H9 (cell line): ENCODE data around the gene IRAK1. TPM values are rescaled to one million over a fixed set of nuclear protein-coding genes. Genes with fewer than 3 reads are reported as not detected.

ENCODE experiments used
- DNase-seq: peaks from one replicate; pipeline ENCODE4 v3.0.0-alpha.2; 2017
- H2AFZ ChIP-seq: one replicate; pipeline ENCODE4 v1.6.1; 2013; ENCODE audit warnings: mild to moderate bottlenecking, low read length, control low read depth, moderate library complexity
- H2AK5ac ChIP-seq: 2 replicates; pipeline ENCODE4 v1.6.1; 2013; ENCODE audit warnings: low read length, control low read depth, mixed read lengths; ENCODE audit not compliant: insufficient read length
- H2BK120ac ChIP-seq: one replicate; pipeline ENCODE4 v1.6.1; 2013; ENCODE audit warnings: low read depth, mild to moderate bottlenecking, low read length, control low read depth, inconsistent platforms; ENCODE audit not compliant: poor library complexity, severe bottlenecking
- H2BK12ac ChIP-seq: 2 replicates; pipeline ENCODE4 v1.6.1; 2013; ENCODE audit warnings: low read length, control low read depth, mixed read lengths, low read depth; ENCODE audit not compliant: insufficient read length
- H2BK15ac ChIP-seq: 2 replicates; pipeline ENCODE4 v1.6.1; 2013; ENCODE audit warnings: low read depth, low read length, control low read depth
- H2BK20ac ChIP-seq: one replicate; pipeline ENCODE4 v1.6.1; 2013; ENCODE audit warnings: low read depth, mild to moderate bottlenecking, low read length, control low read depth, inconsistent platforms; ENCODE audit not compliant: poor library complexity, severe bottlenecking
- H2BK5ac ChIP-seq: 2 replicates; pipeline ENCODE4 v1.6.1; 2013; ENCODE audit warnings: low read length, control low read depth, mixed read lengths; ENCODE audit not compliant: insufficient read length
- H3K14ac ChIP-seq: 2 replicates; pipeline ENCODE4 v1.6.1; 2013; ENCODE audit warnings: low read length, control low read depth; ENCODE audit not compliant: insufficient read depth
- H3K18ac ChIP-seq: 2 replicates; pipeline ENCODE4 v1.6.1; 2013; ENCODE audit warnings: low read depth, mild to moderate bottlenecking, mixed read lengths, low read length, control low read depth; ENCODE audit not compliant: insufficient read length
- H3K23ac ChIP-seq: 2 replicates; pipeline ENCODE4 v1.6.1; 2013; ENCODE audit warnings: low read length, control low read depth, mixed read lengths, low read depth; ENCODE audit not compliant: insufficient read length
- H3K23me2 ChIP-seq: 2 replicates; pipeline ENCODE4 v1.6.1; 2013; ENCODE audit warnings: low read depth, mild to moderate bottlenecking, mixed read lengths, low read length, control low read depth; ENCODE audit not compliant: insufficient read length, poor library complexity, severe bottlenecking
- H3K27ac ChIP-seq: 2 replicates; pipeline ENCODE4 v1.5.1; 2013; ENCODE audit warnings: low read length, control low read depth, mixed read lengths, low read depth; ENCODE audit not compliant: insufficient read length
- H3K27me3 ChIP-seq: 2 replicates; pipeline ENCODE4 v1.6.1; 2013; ENCODE audit warnings: low read length, control low read depth, inconsistent platforms; ENCODE audit not compliant: insufficient read depth
- H3K4ac ChIP-seq: 2 replicates; pipeline ENCODE4 v1.6.1; 2013; ENCODE audit warnings: low read depth, mild to moderate bottlenecking, control low read depth, inconsistent platforms, low read length, moderate library complexity
- H3K4me1 ChIP-seq: 2 replicates; pipeline ENCODE4 v1.6.1; 2013; ENCODE audit warnings: low read length, control low read depth, inconsistent platforms; ENCODE audit not compliant: insufficient read depth
- H3K4me2 ChIP-seq: 2 replicates; pipeline ENCODE4 v1.6.1; 2013; ENCODE audit warnings: low read length, control low read depth, mixed read lengths; ENCODE audit not compliant: insufficient read length, insufficient read depth
- H3K56ac ChIP-seq: 2 replicates; pipeline ENCODE4 v1.6.1; 2013; ENCODE audit warnings: low read depth, mild to moderate bottlenecking, mixed read lengths, low read length, control low read depth; ENCODE audit not compliant: insufficient read length
- H3K79me1 ChIP-seq: 2 replicates; pipeline ENCODE4 v1.6.1; 2013; ENCODE audit warnings: low read depth, mild to moderate bottlenecking, moderate library complexity, low read length, control low read depth, inconsistent platforms; ENCODE audit not compliant: insufficient read depth, poor library complexity, severe bottlenecking
- H3K79me2 ChIP-seq: 2 replicates; pipeline ENCODE4 v1.6.1; 2013; ENCODE audit warnings: low read length, control low read depth, inconsistent platforms; ENCODE audit not compliant: insufficient read depth
- H3K9ac ChIP-seq: 2 replicates; pipeline ENCODE4 v1.6.1; 2013; ENCODE audit warnings: low read length, control low read depth, mixed read lengths; ENCODE audit not compliant: insufficient read length; ENCODE audit errors: extremely low read depth
- H3K9me3 ChIP-seq: one replicate; pipeline ENCODE4 v1.6.1; 2013; ENCODE audit warnings: low read depth, low read length, inconsistent platforms; ENCODE audit not compliant: control insufficient read depth
- H3T11ph ChIP-seq: one replicate; pipeline ENCODE4 v1.6.1; 2013; ENCODE audit warnings: mild to moderate bottlenecking, low read length, control low read depth, inconsistent platforms
- H4K20me1 ChIP-seq: one replicate; pipeline ENCODE4 v1.6.1; 2013; ENCODE audit not compliant: control insufficient read depth, insufficient read length, insufficient read depth
- H4K5ac ChIP-seq: 2 replicates; pipeline ENCODE4 v1.6.1; 2013; ENCODE audit warnings: low read depth, mild to moderate bottlenecking, mixed read lengths, low read length, control low read depth; ENCODE audit not compliant: insufficient read length
- H4K8ac ChIP-seq: replicated peaks from 2 replicates; pipeline ENCODE4 v1.6.1; 2013; ENCODE audit warnings: low read length, control low read depth, mixed read lengths, low read depth; ENCODE audit not compliant: insufficient read length
- H4K91ac ChIP-seq: 2 replicates; pipeline ENCODE4 v1.6.1; 2013; ENCODE audit warnings: low read depth, mild to moderate bottlenecking, moderate library complexity, mixed read lengths, low read length, control low read depth; ENCODE audit not compliant: insufficient read length
- H3K27ac Mint-ChIP-seq, 3 experiments: 2 replicates in 2 of 3; 3 replicates in 1 of 3; pipeline ENCODE4 v1.8.0; 2020 to 2021; ENCODE audit warnings: mixed read lengths in 3 of 3, mild to moderate bottlenecking in 1 of 3, moderate library complexity in 1 of 3
- H3K27me3 Mint-ChIP-seq: 2 replicates; pipeline ENCODE4 v1.8.0; 2021; ENCODE audit warnings: low read depth, mild to moderate bottlenecking, moderate library complexity, mixed read lengths
- H3K36me3 Mint-ChIP-seq, 3 experiments: 2 replicates in 2 of 3; 3 replicates in 1 of 3; pipeline ENCODE4 v1.8.0; 2020 to 2021; ENCODE audit warnings: low read depth in 3 of 3, mixed read lengths in 3 of 3; ENCODE audit not compliant: insufficient read depth in 1 of 3
- H3K4me1 Mint-ChIP-seq, 2 experiments: 2 replicates each; pipeline ENCODE4 v1.8.0; 2020; ENCODE audit warnings: mixed read lengths in 2 of 2
- H3K4me3 Mint-ChIP-seq, 2 experiments: 2 replicates in 1 of 2; 3 replicates in 1 of 2; pipeline ENCODE4 v1.8.0; 2020 to 2021; ENCODE audit warnings: mild to moderate bottlenecking in 2 of 2, mixed read lengths in 2 of 2, moderate library complexity in 1 of 2
- H3K9me3 Mint-ChIP-seq, 2 experiments: 2 replicates in 1 of 2; 3 replicates in 1 of 2; pipeline ENCODE4 v1.8.0; 2020; ENCODE audit warnings: mild to moderate bottlenecking in 2 of 2, mixed read lengths in 2 of 2, moderate library complexity in 1 of 2
- WGBS: extraction: QIAGEN DNeasy Blood & Tissue Kit; methylation state at CpG from one replicate; pipeline ENCODE4 v1.1.7; 2013; ENCODE audit warnings: missing lambda C conversion rate, low lambda C conversion rate, mixed read lengths; ENCODE audit not compliant: insufficient read length; ENCODE audit errors: extremely low coverage; 5-methylcytosine and 5-hydroxymethylcytosine counted together
- total RNA-seq: library from RNA; stranded (reverse); gene quantifications from 2 replicates; pipeline ENCODE4 v1.2.1, GENCODE V29; 2021
- TF ChIP-seq, protein P1 (sequence below): fragments of 200-600 bp; sonication (generic); conservative IDR thresholded peaks from 3 replicates; pipeline ENCODE4 v1.8.0; 2021; ENCODE audit warnings: antibody characterized with exemption, mild to moderate bottlenecking

Gene IRAK1
- total RNA-seq, 1 experiment from 2014 or later = 98.4 TPM

GRCh38 chrX:154018518-154019060, 1.1 kb downstream of the IRAK1 start:
- no peaks in the 10 kb centered on the region for H3K27me3 Mint-ChIP-seq
- H3K27ac Mint-ChIP-seq = no peak overlapping the region; a peak in 1 of 7 replicates
- no CpG with 5 or more reads among the region's 15 CpGs for WGBS
- Histone ChIP-seq H3K79me2 (no peaks in the 10 kb centered on the region), H3K4me1 (no peaks in the 10 kb centered on the region), H2BK120ac (no peak overlapping the region), H2AFZ (no peak overlapping the region), H4K20me1 (peaks cover 5% of the 10 kb centered on the region), H4K91ac (no peak overlapping the region), H3K4ac (no peak overlapping the region), H4K5ac (no peak overlapping the region), H3K79me1 (no peaks in the 10 kb centered on the region), H3K27me3 (no peaks in the 10 kb centered on the region), H4K8ac (no peak overlapping the region), H3K9me3 (no peaks in the 10 kb centered on the region), H2BK20ac (no peak overlapping the region), H2BK15ac (no peak overlapping the region), H2AK5ac (no peak overlapping the region), H3K18ac (no peak overlapping the region), H3T11ph (no peak overlapping the region), H3K23ac (no peak overlapping the region), H3K56ac (no peak overlapping the region), H3K23me2 (peaks cover 9% of the 10 kb centered on the region), H3K14ac (no peak overlapping the region; the same call in 1 of the 2 replicates), H3K27ac (no peak overlapping the region), H3K9ac (no peak overlapping the region), H3K4me2 (no peak overlapping the region), H2BK12ac (no peak overlapping the region), H2BK5ac (no peak overlapping the region)
- no peak for DNase-seq
- peaks cover 18 to 34% of the 10 kb centered on the region in 2 experiments for H3K4me1 Mint-ChIP-seq
- H3K9me3 Mint-ChIP-seq = peaks cover 46 to 68% of the 10 kb centered on the region in 2 experiments
- H3K36me3 Mint-ChIP-seq = peaks cover 5 to 43% (median 10%) of the 10 kb centered on the region in 3 experiments; a peak in 6 of 7 replicates
- TF ChIP-seq, protein P1, sequence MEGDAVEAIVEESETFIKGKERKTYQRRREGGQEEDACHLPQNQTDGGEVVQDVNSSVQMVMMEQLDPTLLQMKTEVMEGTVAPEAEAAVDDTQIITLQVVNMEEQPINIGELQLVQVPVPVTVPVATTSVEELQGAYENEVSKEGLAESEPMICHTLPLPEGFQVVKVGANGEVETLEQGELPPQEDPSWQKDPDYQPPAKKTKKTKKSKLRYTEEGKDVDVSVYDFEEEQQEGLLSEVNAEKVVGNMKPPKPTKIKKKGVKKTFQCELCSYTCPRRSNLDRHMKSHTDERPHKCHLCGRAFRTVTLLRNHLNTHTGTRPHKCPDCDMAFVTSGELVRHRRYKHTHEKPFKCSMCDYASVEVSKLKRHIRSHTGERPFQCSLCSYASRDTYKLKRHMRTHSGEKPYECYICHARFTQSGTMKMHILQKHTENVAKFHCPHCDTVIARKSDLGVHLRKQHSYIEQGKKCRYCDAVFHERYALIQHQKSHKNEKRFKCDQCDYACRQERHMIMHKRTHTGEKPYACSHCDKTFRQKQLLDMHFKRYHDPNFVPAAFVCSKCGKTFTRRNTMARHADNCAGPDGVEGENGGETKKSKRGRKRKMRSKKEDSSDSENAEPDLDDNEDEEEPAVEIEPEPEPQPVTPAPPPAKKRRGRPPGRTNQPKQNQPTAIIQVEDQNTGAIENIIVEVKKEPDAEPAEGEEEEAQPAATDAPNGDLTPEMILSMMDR = no peak
- peak overlapping the region; percentile 66 to 70 for H3K4me3 Mint-ChIP-seq
